Measurements from ENCODE around the gene CCDC122.
A peak's percentile ranks its signal among the peaks of the same experiment; 100 is the strongest.

- peak; percentile 8 to 66 (median 44) for TF ChIP-seq CTCF (IDR thresholded peaks at IDR 0.05)
- TF ChIP-seq POLR2A (IDR thresholded peaks at IDR 0.05): no peak
Observed at GRCh38 chr13:43874504-43875092, 4.9 kb downstream of the CCDC122 start.
